Stomach smooth muscle (tissue), 2 donors: ENCODE data around the gene MAP3K2.

Experiments used
- H3K27ac ChIP-seq: one replicate; pipeline ENCODE4 v1.7.0; 2013; ENCODE audit warnings: mild to moderate bottlenecking, low read length, inconsistent platforms
- H3K27me3 ChIP-seq, 2 donors: one replicate each; pipeline ENCODE4 v1.7.0; 2013; ENCODE audit warnings: low read length in 2 of 2; ENCODE audit not compliant: insufficient read depth in 2 of 2, control insufficient read depth in 1 of 2
- H3K36me3 ChIP-seq, 2 donors: one replicate each; pipeline ENCODE4 v1.7.0; 2013; ENCODE audit warnings: low read length in 2 of 2; ENCODE audit not compliant: control insufficient read depth in 2 of 2, insufficient read depth in 2 of 2
- H3K4me1 ChIP-seq: one replicate; pipeline ENCODE4 v1.7.0; 2013; ENCODE audit warnings: low read length; ENCODE audit not compliant: control insufficient read depth, insufficient read depth
- H3K4me3 ChIP-seq, 2 donors: one replicate each; pipeline ENCODE4 v1.7.0; 2013; ENCODE audit warnings: low read length in 2 of 2
- H3K9ac ChIP-seq, 2 donors: one replicate each; pipeline ENCODE4 v1.7.0; 2013; ENCODE audit warnings: low read length in 2 of 2, mild to moderate bottlenecking in 1 of 2
- H3K9me3 ChIP-seq, 2 donors: one replicate each; pipeline ENCODE4 v1.7.0; 2013; ENCODE audit warnings: low read length in 2 of 2; ENCODE audit not compliant: control insufficient read depth in 2 of 2
- donor health status: healthy.
- donor health status: Pancreatic carcinoma.

Gene MAP3K2

DNA sequence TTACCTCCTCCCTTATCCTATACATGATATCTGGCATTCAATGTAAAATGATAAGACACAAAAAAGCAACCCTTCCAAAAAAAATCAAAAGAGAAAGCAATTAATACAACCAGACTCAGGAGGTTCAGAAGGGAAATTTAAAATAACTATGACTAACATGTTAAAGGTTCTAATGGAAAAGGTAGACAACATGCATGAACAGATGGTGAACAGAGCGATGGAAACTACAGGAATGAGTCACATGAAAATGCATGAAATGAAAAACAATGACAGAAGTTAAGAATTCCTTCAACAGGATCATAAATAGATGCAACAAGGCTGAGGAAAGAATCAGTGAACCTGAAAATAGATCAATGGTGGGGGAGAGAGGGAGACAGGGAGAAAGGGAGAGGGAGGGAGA is 67.7 kb downstream of the MAP3K2 start:
- H3K9ac ChIP-seq, result no peak overlapping the region
- no peaks in the 10 kb centered on the region for H3K27me3 ChIP-seq
- H3K4me1 ChIP-seq, result no peaks in the 10 kb centered on the region
- H3K9me3 ChIP-seq, result peaks cover 0 to 3% of the 10 kb centered on the region in 2 donors
- peaks cover 29 to 35% of the 10 kb centered on the region in 2 donors for H3K36me3 ChIP-seq
- no peak overlapping the region for H3K4me3 ChIP-seq
- H3K27ac ChIP-seq, result no peak overlapping the region

DNA sequence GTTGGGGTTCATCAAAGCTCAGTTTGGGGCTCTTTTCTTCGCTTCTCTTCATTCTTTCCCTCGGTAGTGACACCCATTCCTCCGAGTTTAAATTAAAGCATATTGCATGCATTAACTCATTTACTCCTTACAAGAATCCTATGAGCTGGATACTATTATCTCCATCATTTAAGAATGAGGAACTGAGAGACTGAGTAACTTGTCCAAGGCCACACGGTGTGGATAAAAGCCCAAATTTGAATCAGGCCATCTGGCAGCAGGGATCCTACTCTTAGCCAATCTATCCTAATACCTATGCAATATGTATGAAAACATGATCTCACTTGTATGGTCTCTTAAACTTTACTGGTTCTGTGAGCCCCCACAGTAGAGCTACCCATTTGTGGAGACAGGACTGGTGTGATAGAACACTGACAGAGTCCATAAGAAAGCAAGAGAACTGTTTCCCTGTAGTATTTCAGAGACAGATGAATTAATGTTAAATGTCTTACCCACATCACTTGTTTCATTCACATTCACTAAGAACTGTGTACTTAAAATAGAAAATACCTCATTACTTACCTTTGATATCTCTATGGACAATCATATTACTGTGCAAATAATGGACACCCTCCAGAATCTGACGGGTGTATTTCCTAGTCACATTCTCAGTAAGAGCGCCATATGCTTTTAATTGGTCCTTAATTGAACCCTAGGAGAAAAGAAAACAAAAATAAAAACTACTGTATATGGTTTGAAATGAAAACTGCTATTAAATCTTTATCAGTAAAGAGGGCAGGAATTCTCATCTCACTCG is 73.4 kb downstream of the MAP3K2 start:
- Histone ChIP-seq H3K9me3 (no peaks in the 10 kb centered on the region), H3K27ac (no peak overlapping the region), H3K4me1 (no peaks in the 10 kb centered on the region), H3K9ac (no peak overlapping the region), H3K4me3 (no peak overlapping the region), H3K36me3 (peaks cover 39 to 44% of the 10 kb centered on the region in 2 donors), H3K27me3 (no peaks in the 10 kb centered on the region)

DNA sequence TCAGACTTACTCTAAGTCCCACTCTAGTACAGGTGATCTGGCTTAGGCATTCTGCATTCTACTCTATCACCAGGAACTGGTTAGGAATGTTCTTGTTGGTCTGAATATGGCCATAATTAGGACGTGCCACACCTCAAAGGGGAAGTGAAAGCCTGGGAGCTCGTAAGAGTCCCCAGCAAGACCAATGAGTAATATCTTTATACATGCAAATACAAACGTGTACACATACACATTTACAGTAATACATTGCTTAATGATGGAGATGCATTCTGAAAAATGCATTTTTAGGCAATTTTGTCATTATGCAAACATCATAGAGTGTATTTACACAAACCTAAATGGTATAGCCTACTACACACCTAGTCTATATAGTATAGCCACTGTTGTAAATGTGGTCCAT is 74.4 kb downstream of the MAP3K2 start:
- Histone ChIP-seq H3K4me1 (no peaks in the 10 kb centered on the region), H3K36me3 (peaks cover 41 to 43% of the 10 kb centered on the region in 2 donors), H3K27me3 (no peaks in the 10 kb centered on the region), H3K9me3 (no peaks in the 10 kb centered on the region), H3K4me3 (no peak overlapping the region), H3K9ac (no peak overlapping the region), H3K27ac (no peak overlapping the region)

DNA sequence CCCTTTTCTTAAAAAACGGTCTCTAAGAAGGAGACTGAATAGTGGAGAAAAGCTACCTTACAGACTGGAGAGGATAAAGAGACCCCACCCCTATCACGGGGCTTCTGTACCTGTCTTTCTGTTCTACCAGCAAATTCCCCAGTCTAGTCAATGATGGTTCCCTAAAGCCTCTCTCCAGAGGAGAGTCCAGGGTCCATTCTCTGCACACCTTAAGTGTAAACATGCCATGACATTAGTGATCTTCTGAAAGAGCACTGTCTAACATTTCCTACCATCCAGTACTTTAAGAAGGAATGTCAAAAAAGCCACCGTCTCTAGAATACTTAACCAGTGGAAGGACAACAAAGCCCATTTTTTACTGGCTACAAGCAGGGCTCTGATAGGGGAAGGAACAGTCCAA is 76.8 kb downstream of the MAP3K2 start:
- H3K9ac ChIP-seq, result no peak overlapping the region
- H3K4me3 ChIP-seq, result no peak overlapping the region
- no peaks in the 10 kb centered on the region for H3K4me1 ChIP-seq
- H3K27ac ChIP-seq, result no peak overlapping the region
- no peaks in the 10 kb centered on the region for H3K9me3 ChIP-seq
- no peaks in the 10 kb centered on the region for H3K27me3 ChIP-seq
- peaks cover 40 to 50% of the 10 kb centered on the region in 2 donors for H3K36me3 ChIP-seq

DNA sequence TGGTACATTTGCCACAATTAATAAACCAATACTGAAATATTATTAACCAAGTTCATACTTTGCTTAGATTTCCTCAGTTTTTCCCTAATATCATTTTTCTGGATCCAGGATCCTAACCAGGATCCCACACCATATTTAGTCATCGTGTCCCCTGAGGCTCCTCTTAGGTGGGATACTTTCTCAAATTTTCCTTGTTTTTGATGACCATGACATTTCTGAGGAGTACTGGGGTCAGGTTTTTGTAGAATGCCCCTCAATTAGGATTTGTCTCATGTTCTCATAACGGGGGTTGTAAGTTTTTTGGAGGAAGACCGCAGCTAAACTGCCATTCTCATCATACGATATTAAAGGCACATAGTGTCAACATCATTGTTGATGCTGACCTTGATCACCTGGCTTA is 78.3 kb downstream of the MAP3K2 start:
- H3K36me3 ChIP-seq, result peaks cover 37 to 45% of the 10 kb centered on the region in 2 donors
- H3K27me3 ChIP-seq, result no peaks in the 10 kb centered on the region
- no peak overlapping the region for H3K27ac ChIP-seq
- no peak overlapping the region for H3K9ac ChIP-seq
- H3K9me3 ChIP-seq, result no peaks in the 10 kb centered on the region
- H3K4me1 ChIP-seq, result no peaks in the 10 kb centered on the region
- no peak overlapping the region for H3K4me3 ChIP-seq

DNA sequence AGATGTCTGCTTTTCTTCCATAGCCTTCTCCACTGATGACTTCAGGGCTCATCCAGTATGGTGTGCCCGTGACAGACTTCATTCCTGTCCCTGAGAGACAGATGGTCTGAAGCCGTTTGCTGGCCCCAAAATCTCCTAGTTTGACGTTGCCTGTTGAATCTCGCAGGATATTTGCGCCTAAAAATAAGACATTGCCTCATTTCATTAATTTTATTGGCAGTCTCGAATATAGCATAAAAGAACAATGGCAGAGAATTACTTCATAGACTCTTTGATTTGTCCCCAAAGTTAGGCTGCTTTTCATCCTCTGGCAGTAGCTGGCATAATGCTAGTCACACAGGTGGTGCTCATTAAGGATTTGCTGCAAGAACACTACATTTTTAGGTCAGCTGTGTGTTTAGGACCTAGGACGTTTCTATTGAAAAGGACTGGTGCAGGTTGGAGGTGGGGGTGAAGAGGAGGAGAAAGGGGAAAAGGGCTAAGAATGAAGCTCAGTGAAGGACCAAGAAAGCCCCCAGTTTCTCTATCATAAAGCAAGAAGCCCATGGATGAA is 79.1 kb downstream of the MAP3K2 start:
- no peak overlapping the region for H3K9ac ChIP-seq
- H3K27ac ChIP-seq, result no peak overlapping the region
- no peaks in the 10 kb centered on the region for H3K4me1 ChIP-seq
- no peaks in the 10 kb centered on the region for H3K9me3 ChIP-seq
- no peak overlapping the region for H3K4me3 ChIP-seq
- H3K36me3 ChIP-seq, result peaks cover 29 to 37% of the 10 kb centered on the region in 2 donors
- no peaks in the 10 kb centered on the region for H3K27me3 ChIP-seq

DNA sequence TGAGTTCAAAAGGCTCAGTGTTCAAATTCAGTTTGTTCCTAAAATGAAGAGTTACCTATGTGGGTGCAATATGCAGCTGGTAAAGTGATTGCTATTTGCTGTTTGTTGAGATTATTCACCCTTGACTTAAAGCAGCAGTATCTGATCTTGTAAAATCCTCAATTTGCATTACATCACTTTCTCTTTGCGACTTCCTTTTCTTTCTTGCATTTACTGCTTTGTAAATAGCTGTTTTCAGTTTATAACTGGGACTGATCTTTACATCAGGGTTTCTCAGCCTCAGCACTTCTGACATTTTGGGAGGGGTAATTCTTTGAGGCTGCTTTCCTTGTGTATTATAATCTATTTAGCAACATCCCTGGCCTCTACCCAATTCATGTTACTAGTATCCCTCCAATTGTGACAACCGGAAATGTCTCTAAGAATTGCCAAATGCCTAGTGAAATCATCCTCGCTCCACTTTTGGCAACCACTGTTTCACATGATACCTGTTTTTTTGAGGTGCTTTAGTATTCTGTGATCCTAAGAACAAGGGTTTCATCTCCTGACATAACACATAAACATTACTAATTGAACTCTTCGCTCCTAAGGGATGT is 81.7 kb downstream of the MAP3K2 start:
- Histone ChIP-seq H3K4me3 (no peak overlapping the region), H3K27ac (no peak overlapping the region), H3K9me3 (no peaks in the 10 kb centered on the region), H3K9ac (no peak overlapping the region), H3K4me1 (no peaks in the 10 kb centered on the region), H3K36me3 (peaks cover 18 to 24% of the 10 kb centered on the region in 2 donors), H3K27me3 (no peaks in the 10 kb centered on the region)

DNA sequence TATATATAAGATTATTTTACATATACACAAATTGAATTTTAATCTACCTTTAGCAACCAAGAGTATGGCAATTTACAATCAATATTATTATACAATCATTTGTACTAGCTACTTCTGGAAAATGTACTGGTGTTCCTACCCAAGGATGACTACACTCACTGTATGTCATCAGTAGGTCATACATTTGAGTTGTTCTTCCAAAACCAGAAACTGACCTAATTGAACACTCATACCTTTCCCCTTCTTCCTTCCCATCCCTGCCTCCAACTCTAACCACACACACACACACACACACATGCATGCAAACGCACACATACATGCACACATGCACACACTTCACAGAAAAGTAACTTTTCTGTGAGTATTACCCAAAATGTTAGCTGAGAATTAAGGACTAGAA is 85.6 kb downstream of the MAP3K2 start:
- Histone ChIP-seq H3K4me1 (no peaks in the 10 kb centered on the region), H3K27me3 (no peaks in the 10 kb centered on the region)

DNA sequence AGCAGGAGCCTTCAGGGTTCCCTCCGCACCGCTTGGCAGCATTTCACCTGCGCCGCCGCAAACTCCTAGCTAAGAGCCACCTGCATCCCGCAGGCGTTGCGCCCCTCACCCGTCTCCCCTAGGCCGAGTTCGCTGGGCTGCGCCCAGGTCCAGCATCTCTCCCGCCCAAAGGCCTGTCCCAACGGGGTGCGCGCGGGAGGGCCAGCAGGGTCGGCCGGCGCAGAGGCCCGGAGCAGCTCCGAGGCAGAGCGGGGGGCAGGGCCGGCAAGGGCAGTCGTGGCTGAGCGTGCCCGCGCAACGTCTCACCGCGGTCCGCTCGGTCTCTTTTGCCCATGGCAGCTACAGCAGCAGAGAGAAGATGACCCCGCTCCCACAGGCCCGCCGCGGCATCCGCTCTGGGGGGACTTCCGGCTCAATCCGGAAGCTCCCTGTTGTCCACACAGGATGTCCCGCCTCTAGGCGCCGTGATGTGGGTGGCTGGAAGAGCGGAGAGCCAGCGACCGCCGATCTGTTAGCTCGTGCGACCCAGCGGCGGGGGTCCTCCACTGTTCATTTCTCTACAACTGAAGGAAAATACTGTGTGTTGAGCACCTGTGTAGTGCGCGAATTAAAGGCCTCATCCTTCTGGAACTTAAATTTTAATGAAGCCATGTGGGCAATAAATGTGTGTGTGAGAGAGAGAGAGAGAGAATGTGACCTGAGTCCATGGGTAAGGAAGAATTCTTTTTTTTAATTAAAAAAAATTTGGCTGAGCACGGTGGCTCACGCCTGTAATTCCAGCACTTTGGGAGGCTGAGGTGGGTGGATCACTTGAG is 93.8 kb downstream of the MAP3K2 start, which contains the start of gene ERCC3:
Gene ERCC3, minus strand, starts transcription at position 397 of the 815 bp plus-strand sequence. Its CDS starts 63 bp downstream, at position 334.
- peak within 1 kb of the TSS; percentile 64 for H3K27ac ChIP-seq
- peaks cover 11% of the 10 kb centered on the region for H3K4me1 ChIP-seq
- H3K36me3 ChIP-seq, result peaks cover 27 to 30% of the 10 kb centered on the region in 2 donors
- no peaks in the 10 kb centered on the region for H3K27me3 ChIP-seq
- peak within 1 kb of the TSS; percentile 80 to 89 for H3K9ac ChIP-seq
- H3K9me3 ChIP-seq, result no peaks in the 10 kb centered on the region
- H3K4me3 ChIP-seq, result peak within 1 kb of the TSS; percentile 91 to 93

More for the DNA sequence above, 85.6 kb downstream of the MAP3K2 start:
- Histone ChIP-seq H3K36me3 (peaks cover 5 to 11% of the 10 kb centered on the region in 2 donors), H3K9me3 (no peaks in the 10 kb centered on the region), H3K27ac (no peak overlapping the region), H3K9ac (no peak overlapping the region), H3K4me3 (no peak overlapping the region)

DNA sequence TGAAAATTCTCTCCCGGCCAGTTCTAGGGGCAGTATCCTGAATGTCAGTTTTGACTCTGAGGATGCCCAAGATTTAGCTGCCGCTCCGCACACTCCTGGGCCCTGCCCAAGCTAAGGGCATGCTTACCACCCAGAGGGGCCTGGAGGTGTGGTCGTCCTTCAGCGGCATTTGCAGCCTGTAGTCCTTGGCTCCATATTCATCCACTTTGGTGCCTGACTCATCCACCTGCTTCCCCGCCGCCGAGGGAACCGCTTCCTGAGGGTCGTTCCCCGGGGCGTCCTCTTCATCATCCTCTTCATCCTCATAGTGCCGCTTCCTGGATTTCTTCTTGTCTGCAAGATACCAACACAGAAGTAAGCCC is 94.4 kb downstream of the MAP3K2 start:
- Histone ChIP-seq H3K27ac (peak overlapping the region; percentile 64), H3K9me3 (no peaks in the 10 kb centered on the region), H3K4me1 (peaks cover 11% of the 10 kb centered on the region), H3K27me3 (no peaks in the 10 kb centered on the region), H3K36me3 (peaks cover 31 to 36% of the 10 kb centered on the region in 2 donors), H3K4me3 (peak overlapping the region; percentile 91 to 93), H3K9ac (peak overlapping the region; percentile 80 to 89)
